Gastrocnemius medialis (tissue), 4 donors: ENCODE measurements around the gene PTDSS2.

ENCODE experiments used
- CTCF ChIP-seq, 5 experiments: fragments of 450-650 bp in 3 of 5; fragments of 200-600 bp in 2 of 5; sonication (generic) in 2 of 5; IDR thresholded peaks in 4 of 5; conservative IDR thresholded peaks in 1 of 5; 1 replicate in 4 of 5; 2 replicates in 1 of 5; pipeline ENCODE4 v1.5.1; 2016 to 2019; ENCODE audit warnings: antibody characterized with exemption in 5 of 5, mild to moderate bottlenecking in 3 of 5, moderate library complexity in 3 of 5
- POLR2A ChIP-seq, 2 donors: fragments of 450-650 bp; IDR thresholded peaks; one replicate each; pipeline ENCODE4 v1.6.1; 2017; ENCODE audit warnings: antibody characterized with exemption in 2 of 2, mild to moderate bottlenecking in 2 of 2, moderate library complexity in 2 of 2

GRCh38 chr11:420054-420910, 29.8 kb upstream of the PTDSS2 start:
- TF ChIP-seq CTCF (IDR thresholded peaks at IDR 0.05 in 4 of 5, conservative IDR thresholded peaks at IDR 0.05 in 1 of 5) (no peak), POLR2A (IDR thresholded peaks at IDR 0.05) (no peak)
